CD4-positive, alpha-beta memory T cell (primary cell): ENCODE measurements around the gene IL21. TPM values are rescaled to one million over a fixed set of nuclear protein-coding genes. Genes with fewer than 3 reads are reported as not detected.
"Not testable (repeated sequence)": the region's sequence is repeated elsewhere in the genome, so short reads cannot be mapped to it uniquely, and the experiment has no call there.

Experiments
- CTCF ChIA-PET: fragments of 350-600 bp; sonication (Branson Sonifier 250); formaldehyde crosslinking; loops from one replicate; lab custom pipeline; 2021; ENCODE audit warnings: inconsistent platforms; ENCODE audit not compliant: partially characterized antibody; lab: Charles Lee
- POLR2A ChIA-PET: fragments of 350-600 bp; sonication (Branson Sonifier 250); formaldehyde crosslinking; loops from one replicate; lab custom pipeline; 2021; ENCODE audit not compliant: partially characterized antibody; lab: Charles Lee
- DNase-seq, 5 donors: peaks; one replicate each; pipeline versions ENCODE4 v3.0.0 to v3.0.0-alpha.2; 2020 to 2022; ENCODE audit warnings: mixed read lengths in 1 of 5
- H3K27ac ChIP-seq: one replicate; pipeline ENCODE4 v1.7.0; 2013; ENCODE audit warnings: low read depth, low read length
- H3K27me3 ChIP-seq: 2 replicates; pipeline ENCODE4 v1.7.0; 2013; ENCODE audit warnings: mild to moderate bottlenecking, low read length, moderate library complexity; ENCODE audit not compliant: insufficient read depth
- H3K36me3 ChIP-seq: 2 replicates; pipeline ENCODE4 v1.7.0; 2013; ENCODE audit warnings: mild to moderate bottlenecking, low read length, moderate library complexity; ENCODE audit not compliant: insufficient read depth
- H3K4me1 ChIP-seq: 2 replicates; pipeline ENCODE4 v1.7.0; 2013; ENCODE audit warnings: mild to moderate bottlenecking, low read length, moderate library complexity; ENCODE audit not compliant: insufficient read depth
- H3K4me3 ChIP-seq, 2 donors: one replicate each; pipeline ENCODE4 v1.7.0; 2013; ENCODE audit warnings: low read length in 2 of 2, mild to moderate bottlenecking in 1 of 2
- H3K9me3 ChIP-seq, 2 donors: one replicate each; pipeline ENCODE4 v1.7.0; 2013; ENCODE audit warnings: low read length in 2 of 2, control low read depth in 1 of 2; ENCODE audit not compliant: control insufficient read depth in 1 of 2
- H3K27ac Mint-ChIP-seq, 7 donors: one replicate each; pipeline ENCODE4 v1.8.0; 2020 to 2021; ENCODE audit warnings: mixed read lengths in 7 of 7, mild to moderate bottlenecking in 6 of 7, inconsistent platforms in 3 of 7, moderate library complexity in 3 of 7
- H3K27me3 Mint-ChIP-seq, 2 donors: one replicate each; pipeline ENCODE4 v1.8.0; 2020 to 2021; ENCODE audit warnings: mixed read lengths in 2 of 2
- H3K36me3 Mint-ChIP-seq, 2 donors: one replicate each; pipeline ENCODE4 v1.8.0; 2020 to 2021; ENCODE audit warnings: mixed read lengths in 2 of 2, inconsistent platforms in 1 of 2, mild to moderate bottlenecking in 1 of 2
- H3K4me1 Mint-ChIP-seq, 4 donors: one replicate each; pipeline ENCODE4 v1.8.0; 2020 to 2021; ENCODE audit warnings: mixed read lengths in 4 of 4, mild to moderate bottlenecking in 1 of 4
- H3K4me3 Mint-ChIP-seq, 8 donors: one replicate each; pipeline ENCODE4 v1.8.0; 2020 to 2021; ENCODE audit warnings: mixed read lengths in 8 of 8, mild to moderate bottlenecking in 7 of 8, moderate library complexity in 6 of 8, inconsistent platforms in 3 of 8
- H3K9me3 Mint-ChIP-seq, 8 donors: one replicate each; pipeline ENCODE4 v1.8.0; 2020 to 2021; ENCODE audit warnings: mixed read lengths in 8 of 8, mild to moderate bottlenecking in 5 of 8, inconsistent platforms in 3 of 8, moderate library complexity in 1 of 8
- intact Hi-C: fragments of 100-400 bp; cut with micrococcal nuclease; formaldehyde crosslinking; loops from one replicate; pipeline ENCODE4 v1.15.1; 2023
- polyA plus RNA-seq, 2 donors: library from polyadenylated mRNA; unstranded; fragments of 300-500 nt; fragmentation: Illumina TruSeq; gene quantifications; one replicate each; pipeline ENCODE4 v1.2.3, GENCODE V29; 2021
- total RNA-seq, 2 experiments: library from RNA; stranded (reverse); gene quantifications; one replicate each; pipeline ENCODE4 v1.2.3, GENCODE V29; 2021

The IL21 gene
- total and polyA plus RNA-seq, 4 experiments from 2014 or later: 0.10 to 0.28 TPM; not detected in 2

DNA sequence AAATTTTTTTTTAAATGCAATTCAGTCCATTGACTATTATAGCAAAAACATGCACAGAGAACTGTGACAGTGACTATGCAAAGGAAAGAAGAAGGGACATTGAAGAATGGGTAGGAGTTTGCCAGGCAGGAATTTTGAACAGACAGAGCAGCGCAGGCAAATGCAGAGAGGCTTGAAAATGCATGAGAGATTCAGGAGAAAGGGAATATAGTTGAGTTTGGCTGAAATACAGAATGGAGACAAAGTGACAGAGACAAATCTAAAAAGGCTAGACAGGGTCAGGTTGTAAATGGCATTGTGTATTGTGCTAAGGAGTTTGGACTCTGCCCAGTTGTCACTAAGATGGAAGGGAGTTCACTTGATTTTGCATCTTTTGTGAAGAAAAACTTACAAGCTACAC lies 42.4 kb upstream of the IL21 start:
- Histone ChIP-seq H3K27ac (no peak overlapping the region), H3K9me3 (no peaks in the 10 kb centered on the region), H3K4me1 (peaks cover 31% of the 10 kb centered on the region), H3K36me3 (no peaks in the 10 kb centered on the region), H3K4me3 (no peak overlapping the region), H3K27me3 (no peaks in the 10 kb centered on the region)
- CTCF ChIA-PET: no interaction called here
- H3K4me1 Mint-ChIP-seq: peaks cover 20 to 31% (median 23%) of the 10 kb centered on the region in 4 donors
- POLR2A ChIA-PET: no interaction called here
- no peaks in the 10 kb centered on the region for H3K36me3 Mint-ChIP-seq
- peak overlapping the region in 2 of 7 donors; percentile 2 to 45 for H3K27ac Mint-ChIP-seq
- peak overlapping the region in 1 of 8 donors; percentile 53 for H3K4me3 Mint-ChIP-seq
- peaks cover 0 to 3% of the 10 kb centered on the region in 2 donors for H3K27me3 Mint-ChIP-seq
- intact Hi-C loops: no loop called here
- no peak for DNase-seq
- peaks cover 0 to 2% (median 0%) of the 10 kb centered on the region in 8 donors for H3K9me3 Mint-ChIP-seq

DNA sequence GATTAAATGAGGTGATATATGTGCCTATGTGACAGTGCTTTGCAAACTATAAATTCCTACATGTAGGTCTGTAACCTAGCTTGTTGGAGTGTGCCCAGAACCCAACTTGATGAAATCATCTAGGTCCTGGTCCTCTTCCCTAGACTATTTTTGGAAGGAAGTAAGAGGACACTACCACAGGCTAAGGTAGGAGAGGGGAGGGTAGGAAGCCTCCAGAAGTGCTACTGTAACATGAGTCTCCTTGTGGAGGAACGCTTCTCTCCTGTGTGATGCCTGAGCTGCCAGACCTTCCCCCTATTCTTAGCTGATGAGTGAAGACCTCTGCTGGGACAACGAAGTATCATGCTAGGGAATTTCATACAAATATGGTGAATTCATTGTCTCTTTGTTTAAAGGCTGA lies 41.8 kb upstream of the IL21 start:
- no peak overlapping the region for H3K4me3 ChIP-seq
- no peaks in the 10 kb centered on the region for H3K36me3 Mint-ChIP-seq
- H3K27ac ChIP-seq: no peak overlapping the region
- ChIA-PET POLR2A (no interaction called here), CTCF (no interaction called here)
- intact Hi-C loops: no loop called here
- DNase-seq: no peak
- H3K27me3 Mint-ChIP-seq: peaks cover 0 to 3% of the 10 kb centered on the region in 2 donors
- no peaks in the 10 kb centered on the region for H3K9me3 ChIP-seq
- no peak overlapping the region for H3K4me3 Mint-ChIP-seq
- peaks cover 0 to 2% (median 0%) of the 10 kb centered on the region in 8 donors for H3K9me3 Mint-ChIP-seq
- no peaks in the 10 kb centered on the region for H3K27me3 ChIP-seq
- H3K36me3 ChIP-seq: no peaks in the 10 kb centered on the region
- peaks cover 20 to 31% (median 22%) of the 10 kb centered on the region in 4 donors for H3K4me1 Mint-ChIP-seq
- no peak overlapping the region for H3K27ac Mint-ChIP-seq
- H3K4me1 ChIP-seq: peaks cover 31% of the 10 kb centered on the region

DNA sequence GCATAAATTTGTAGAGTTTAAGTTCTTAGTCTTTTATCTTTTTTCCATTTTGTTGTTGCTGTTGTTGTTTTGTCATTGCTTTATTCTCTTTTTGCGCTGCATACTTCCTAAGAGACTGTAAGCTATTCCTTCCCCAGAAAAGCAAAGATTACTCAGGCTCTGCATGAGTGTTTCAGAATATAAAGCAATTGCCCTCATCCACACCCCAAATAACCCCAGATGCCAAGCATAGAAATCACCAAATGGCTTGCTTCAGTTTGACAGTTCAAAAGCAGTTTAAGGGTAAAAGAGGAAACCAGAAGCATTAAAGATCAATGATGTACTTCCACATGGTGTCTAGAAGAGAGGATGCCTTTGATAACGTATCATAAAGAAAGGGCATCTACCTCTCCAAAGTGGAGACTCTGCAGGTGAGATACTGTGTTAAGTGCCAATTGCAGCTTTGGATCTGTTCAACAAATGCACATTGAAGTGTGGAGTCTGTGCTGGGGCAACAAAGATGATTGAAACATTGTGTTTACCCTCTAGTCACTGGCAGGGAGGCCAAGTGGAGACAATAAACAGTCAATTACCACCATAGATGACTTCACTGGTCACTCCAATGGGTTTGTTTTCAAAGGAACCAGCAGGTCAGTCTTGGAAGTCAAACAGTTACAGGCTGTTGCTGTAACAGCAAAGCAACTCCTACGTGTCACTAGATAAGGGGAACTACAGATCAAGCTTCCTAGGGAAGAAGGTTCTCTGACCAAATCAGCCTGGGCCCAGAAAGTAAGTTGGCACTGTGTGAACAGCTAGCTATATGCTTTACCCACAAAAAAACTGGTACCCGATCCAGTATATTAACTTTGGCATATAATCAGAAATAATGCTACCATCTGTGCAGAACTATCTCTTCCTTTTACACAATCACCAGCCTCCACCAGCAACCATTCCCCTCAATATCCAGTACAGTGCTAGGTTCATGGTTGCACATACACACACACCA lies 40.6 kb upstream of the IL21 start:
- Mint-ChIP-seq H3K27me3 (peaks cover 0 to 3% of the 10 kb centered on the region in 2 donors), H3K36me3 (no peaks in the 10 kb centered on the region), H3K4me1 (peaks cover 13 to 20% (median 15%) of the 10 kb centered on the region in 4 donors), H3K4me3 (no peak overlapping the region), H3K9me3 (peaks cover 0 to 5% (median 2%) of the 10 kb centered on the region in 8 donors), H3K27ac (no peak overlapping the region)
- no peak overlapping the region for H3K27ac ChIP-seq
- H3K4me1 ChIP-seq: peaks cover 24% of the 10 kb centered on the region
- no peak overlapping the region for H3K4me3 ChIP-seq
- H3K36me3 ChIP-seq: no peaks in the 10 kb centered on the region
- POLR2A ChIA-PET: no interaction called here
- H3K9me3 ChIP-seq: no peaks in the 10 kb centered on the region
- intact Hi-C loops: no loop called here
- DNase-seq: no peak
- CTCF ChIA-PET: no interaction called here
- no peaks in the 10 kb centered on the region for H3K27me3 ChIP-seq

DNA sequence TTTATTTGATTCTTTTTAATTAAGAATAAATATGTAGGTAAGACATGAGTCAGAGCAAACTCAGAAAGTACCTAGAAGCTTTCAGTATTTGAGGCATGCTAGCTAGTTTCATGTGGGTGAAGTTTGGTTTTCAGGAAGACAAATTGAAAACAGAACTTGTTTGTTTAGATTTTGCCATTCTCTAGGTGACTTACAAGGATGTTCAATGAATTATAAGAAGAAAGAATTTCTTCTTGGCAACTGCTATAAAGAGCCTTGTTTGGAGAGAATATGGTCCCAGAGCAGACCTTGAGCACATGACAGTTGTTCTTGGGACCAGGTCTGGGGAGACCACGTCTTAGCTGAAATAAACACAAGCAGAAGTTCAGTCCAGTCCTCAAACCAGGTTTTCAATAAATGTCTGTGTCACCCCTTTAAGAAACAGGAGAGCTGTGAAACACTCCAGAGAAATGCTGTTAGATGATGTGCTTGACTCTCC lies 38.0 kb upstream of the IL21 start:
- POLR2A ChIA-PET: no interaction called here
- no peak overlapping the region for H3K4me3 Mint-ChIP-seq
- no peak overlapping the region for H3K27ac Mint-ChIP-seq

DNA sequence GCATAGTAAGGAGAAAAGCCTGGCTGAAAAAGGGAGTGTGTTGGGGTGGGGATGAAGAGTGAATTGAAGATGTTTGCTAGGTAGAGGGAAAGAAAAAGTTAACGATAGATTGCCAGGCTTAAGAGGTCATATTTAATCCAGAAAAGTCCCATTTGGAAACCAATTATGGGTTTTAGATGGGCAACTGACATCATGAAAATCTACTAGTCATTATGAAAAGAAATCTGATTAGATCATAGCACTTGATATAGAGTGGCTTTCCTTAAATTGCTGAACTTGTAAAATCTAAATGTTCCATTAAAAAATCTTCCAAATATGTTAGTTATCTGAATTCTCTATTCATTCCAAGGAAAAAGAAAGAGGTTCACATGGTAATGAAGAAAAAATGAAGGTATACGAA lies 37.5 kb upstream of the IL21 start:
- Mint-ChIP-seq H3K4me1 (peaks cover 0 to 5% (median 4%) of the 10 kb centered on the region in 4 donors), H3K27me3 (peaks cover 0 to 2% of the 10 kb centered on the region in 2 donors), H3K27ac (no peak overlapping the region), H3K4me3 (no peak overlapping the region), H3K36me3 (no peaks in the 10 kb centered on the region), H3K9me3 (peaks cover 0 to 5% (median 2%) of the 10 kb centered on the region in 8 donors)
- H3K9me3 ChIP-seq: no peaks in the 10 kb centered on the region
- peaks cover 3% of the 10 kb centered on the region for H3K4me1 ChIP-seq
- no peak overlapping the region for H3K4me3 ChIP-seq
- POLR2A ChIA-PET: no interaction called here
- no peak overlapping the region for H3K27ac ChIP-seq
- no peaks in the 10 kb centered on the region for H3K36me3 ChIP-seq
- intact Hi-C loops: no loop called here
- H3K27me3 ChIP-seq: no peaks in the 10 kb centered on the region
- CTCF ChIA-PET: interaction anchor here (0.6 kb wide), 1 partner anchor 77 kb away, joined by 3 read pairs; no protein-coding TSS in a partner anchor
- DNase-seq: no peak

More for the DNA sequence above, 38.0 kb upstream of the IL21 start:
- Mint-ChIP-seq H3K27me3 (peaks cover 0 to 2% of the 10 kb centered on the region in 2 donors), H3K4me1 (peaks cover 3 to 8% (median 7%) of the 10 kb centered on the region in 4 donors), H3K36me3 (no peaks in the 10 kb centered on the region), H3K9me3 (peaks cover 0 to 5% (median 2%) of the 10 kb centered on the region in 8 donors)
- no peak for DNase-seq
- CTCF ChIA-PET: interaction anchor here (0.6 to 1.2 kb wide), 2 partner anchors 58 to 77 kb away, joined by 3 read pairs; no protein-coding TSS in a partner anchor
- Histone ChIP-seq H3K36me3 (no peaks in the 10 kb centered on the region), H3K9me3 (no peaks in the 10 kb centered on the region), H3K4me1 (peaks cover 8% of the 10 kb centered on the region), H3K27me3 (no peaks in the 10 kb centered on the region), H3K27ac (no peak overlapping the region), H3K4me3 (no peak overlapping the region)
- intact Hi-C loops: no loop called here

DNA sequence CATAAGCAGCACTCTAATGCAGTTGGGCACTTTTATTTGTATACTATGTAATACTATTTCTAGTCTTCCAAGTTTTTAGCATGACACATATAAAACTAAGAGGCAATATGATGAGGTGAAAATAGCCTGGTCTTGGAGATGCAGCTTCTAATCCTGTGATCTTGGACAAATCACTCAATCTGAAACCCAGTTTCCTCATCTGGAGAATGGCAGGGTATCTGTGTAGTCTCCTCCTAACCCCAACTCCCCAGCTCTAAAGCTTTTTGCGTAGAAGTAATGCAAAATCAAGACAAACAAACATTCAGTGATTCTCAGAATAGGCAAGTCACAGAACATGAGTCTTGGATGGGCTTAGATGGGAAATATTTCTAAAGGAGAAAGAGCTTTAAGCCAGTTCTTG lies 36.7 kb upstream of the IL21 start:
- Histone ChIP-seq H3K27me3 (no peaks in the 10 kb centered on the region), H3K27ac (no peak overlapping the region), H3K36me3 (no peaks in the 10 kb centered on the region), H3K4me3 (no peak overlapping the region), H3K4me1 (no peaks in the 10 kb centered on the region), H3K9me3 (no peaks in the 10 kb centered on the region)
- H3K9me3 Mint-ChIP-seq: peaks cover 0 to 5% (median 2%) of the 10 kb centered on the region in 8 donors
- ChIA-PET CTCF (interaction anchor here (0.9 kb wide), 1 partner anchor 60 kb away, joined by 3 read pairs; no protein-coding TSS in a partner anchor), POLR2A (interaction anchor here (0.6 kb wide), 1 partner anchor 534 kb away, joined by 3 read pairs; no protein-coding TSS in a partner anchor)
- peaks cover 0 to 1% (median under 1%) of the 10 kb centered on the region in 4 donors for H3K4me1 Mint-ChIP-seq
- H3K4me3 Mint-ChIP-seq: no peak overlapping the region
- H3K27me3 Mint-ChIP-seq: peaks cover 0 to 2% of the 10 kb centered on the region in 2 donors
- no peaks in the 10 kb centered on the region for H3K36me3 Mint-ChIP-seq
- intact Hi-C loops: no loop called here
- H3K27ac Mint-ChIP-seq: no peak overlapping the region
- DNase-seq: no peak

DNA sequence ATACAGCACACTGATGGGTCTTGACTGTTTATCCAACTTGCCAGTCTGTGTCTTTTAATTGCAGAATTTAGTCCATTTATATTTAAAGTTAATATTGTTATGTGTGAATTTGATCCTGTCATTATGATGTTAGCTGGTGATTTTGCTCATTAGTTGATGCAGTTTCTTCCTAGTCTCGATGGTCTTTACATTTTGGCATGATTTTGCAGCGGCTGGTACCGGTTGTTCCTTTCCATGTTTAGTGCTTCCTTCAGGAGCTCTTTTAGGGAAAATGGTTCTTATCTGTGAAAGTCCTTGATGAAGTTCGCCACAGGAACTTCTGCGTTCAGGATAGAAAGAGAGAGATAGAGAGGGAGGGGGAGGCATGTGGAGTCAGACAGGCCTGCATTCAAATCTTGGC lies 35.7 kb upstream of the IL21 start:
- H3K27ac Mint-ChIP-seq, H3K9me3 Mint-ChIP-seq, H3K9me3 ChIP-seq, H3K36me3 Mint-ChIP-seq, POLR2A ChIA-PET, H3K4me3 ChIP-seq, H3K4me1 Mint-ChIP-seq, H3K27ac ChIP-seq, H3K27me3 ChIP-seq, CTCF ChIA-PET, H3K27me3 Mint-ChIP-seq, H3K36me3 ChIP-seq, DNase-seq, H3K4me3 Mint-ChIP-seq, H3K4me1 ChIP-seq, intact Hi-C loops: not testable (repeated sequence)
